ENCODE measurements around the gene ATAD3A. TPM values are rescaled to one million over a fixed set of nuclear protein-coding genes. Genes with fewer than 3 reads are reported as not detected.

The ATAD3A gene
- total and polyA plus RNA-seq, 2 of the 4 experiments (the other 2 are of a cell fraction) = 27.2 to 34.0 TPM

GRCh38 chr1:1543706-1544099, 31.7 kb downstream of the ATAD3A start (continued):
- TF ChIP-seq MAFK (IDR thresholded peaks at IDR 0.05; ENCODE audit: low read depth, low read length) (no peak), RFX5 (IDR thresholded peaks at IDR 0.05; ENCODE audit: low read depth, low read length) (no peak), SMC3 (IDR thresholded peaks at IDR 0.05; ENCODE audit: low read depth, low read length) (no peak), CHD1 (IDR thresholded peaks at IDR 0.05; ENCODE audit: low read depth, low read length) (no peak)

- no TSS peak for BruUV-seq (replicated peaks)
- H3K56ac ChIP-seq (ENCODE audit: extremely low read depth, insufficient read depth, low read length) = no peak overlapping the region
- no peak overlapping the region for H4K5ac ChIP-seq (ENCODE audit: low read depth, low read length)
- H3K79me1 ChIP-seq (ENCODE audit: low read depth in 1 of 2, low read length in 2 of 2) = peaks cover 5 to 51% of the 10 kb centered on the region in 2 experiments; a peak in 2 of 4 replicates
- H3K14ac ChIP-seq (replicated peaks; ENCODE audit: low read depth, low read length) = no peak overlapping the region
- CTCF ChIA-PET = no interaction called here
- 100% methylated on average over 3 of the region's 10 CpGs; no CpG with 5 or more reads in 1 of the 2 experiments for WGBS, 2 experiments (ENCODE audit: extremely low coverage in 2 of 2, insufficient read length in 1 of 2)
- H4K91ac ChIP-seq (ENCODE audit: insufficient read depth, low read depth, low read length) = no peak overlapping the region
- dilution Hi-C loops (cut with HindIII; ENCODE audit: low sequenced_read_pairs, unreplicated experiment) = no loop called here
- H3K27me3 ChIP-seq (ENCODE audit: control insufficient read depth, insufficient read depth, low read length) = no peaks in the 10 kb centered on the region
- DNase-seq = no peak
- no peaks in the 10 kb centered on the region for H3K9me3 ChIP-seq (ENCODE audit: control insufficient read depth, insufficient read depth, low read length)
- H3K23ac ChIP-seq (ENCODE audit: low read depth, low read length) = no peak overlapping the region
- no peak overlapping the region for H3K9ac ChIP-seq (ENCODE audit: low read depth, low read length)
- intact Hi-C loops (cut with micrococcal nuclease) = no loop called here
- no peak overlapping the region for H4K8ac ChIP-seq (ENCODE audit: low read depth in 2 of 2, low read length in 2 of 2)
- H3K9me1 ChIP-seq (ENCODE audit: insufficient read depth, low read length) = no peaks in the 10 kb centered on the region
- peaks cover 25% of the 10 kb centered on the region for H3K36me3 ChIP-seq (ENCODE audit: control insufficient read depth, insufficient read depth, low read length)
- H2BK15ac ChIP-seq (ENCODE audit: low read depth, low read length) = no peak overlapping the region
- no peak overlapping the region for H2BK20ac ChIP-seq (ENCODE audit: low read depth, low read length)
- H3K4me1 ChIP-seq (ENCODE audit: control insufficient read depth, insufficient read depth, low read length) = peaks cover 10% of the 10 kb centered on the region
- H3K4me3 ChIP-seq (ENCODE audit: insufficient read depth, low read depth, low read length) = no peak overlapping the region
- in situ Hi-C loops (cut with MboI; ENCODE audit: low sequenced_read_pairs) = no loop called here
- H4K20me1 ChIP-seq (ENCODE audit: insufficient read depth, low read length) = peaks cover 18% of the 10 kb centered on the region
- H3K18ac ChIP-seq (ENCODE audit: low read depth, low read length) = no peak overlapping the region
- H2BK5ac ChIP-seq (ENCODE audit: low read depth, low read length, poor library complexity, severe bottlenecking) = no peak overlapping the region
- no peak overlapping the region for H2BK120ac ChIP-seq (ENCODE audit: low read depth, low read length)
- H2AK5ac ChIP-seq (ENCODE audit: low read depth, low read length) = no peak overlapping the region
- H2AK9ac ChIP-seq (replicated peaks; ENCODE audit: low read depth, low read length, poor library complexity) = no peak overlapping the region
- POLR2A ChIA-PET (ENCODE audit: unreplicated experiment) = no interaction called here
- H3K4ac ChIP-seq (ENCODE audit: low read depth, low read length) = no peak overlapping the region
- H2AFZ ChIP-seq (replicated peaks; ENCODE audit: low read length, poor library complexity) = no peak overlapping the region
- H3K4me2 ChIP-seq (ENCODE audit: low read depth, low read length) = no peak overlapping the region
- H3K27ac ChIP-seq (ENCODE audit: insufficient read depth, low read length) = no peak overlapping the region
- ATAC-seq (ENCODE audit: low read depth) = no peak
- no peak for TF ChIP-seq MAZ (IDR thresholded peaks at IDR 0.05; ENCODE audit: borderline replicate concordance, low read depth, low read length)
- no peak for TF ChIP-seq CTCF (conservative IDR thresholded peaks at IDR 0.05; ENCODE audit: low read depth, low read length)
- no peak for TF ChIP-seq FOS (IDR thresholded peaks at IDR 0.05; ENCODE audit: low read depth, low read length)
- no peak for TF ChIP-seq RAD21 (IDR thresholded peaks at IDR 0.05; ENCODE audit: low read length)
- TF ChIP-seq CHD1 (IDR thresholded peaks at IDR 0.05; ENCODE audit: low read depth, low read length) = no peak
- no peak for TF ChIP-seq USF2 (IDR thresholded peaks at IDR 0.05; ENCODE audit: low read depth, low read length)
Measured at GRCh38 chr1:1544544-1544943, 32.6 kb downstream of the ATAD3A start.

All from IMR-90 (cell line).